GM12875 (cell line): ENCODE measurements around the gene NEK4.

Source experiments
- H3K4me3 ChIP-seq: one replicate; pipeline ENCODE4 v1.5.1; 2011; ENCODE audit warnings: low read depth, low read length, control low read depth
- CTCF ChIP-seq: IDR thresholded peaks from 2 replicates; pipeline ENCODE4 v1.5.1; 2011; ENCODE audit warnings: low read depth, mild to moderate bottlenecking, control low read depth, inconsistent platforms, low read length, moderate library complexity, borderline replicate concordance; ENCODE audit not compliant: insufficient read depth

NEK4 gene

GRCh38 chr3:52705438-52705687 lies 65.4 kb downstream of the NEK4 start:
- no peak for TF ChIP-seq CTCF
- H3K4me3 ChIP-seq, result peak overlapping the region; percentile 99

- H3K4me3 ChIP-seq, result peak overlapping the region; percentile 99
- no peak for TF ChIP-seq CTCF
Observed at GRCh38 chr3:52704611-52705437, 65.9 kb downstream of the NEK4 start.

GRCh38 chr3:52703341-52703740 lies 67.4 kb downstream of the NEK4 start:
- no peak for TF ChIP-seq CTCF
- H3K4me3 ChIP-seq, result no peak overlapping the region

GRCh38 chr3:52697632-52697965 lies 73.1 kb downstream of the NEK4 start:
- no peak for TF ChIP-seq CTCF
- no peak overlapping the region for H3K4me3 ChIP-seq

- H3K4me3 ChIP-seq, result no peak overlapping the region
Observed at GRCh38 chr3:52696830-52697631, 73.7 kb downstream of the NEK4 start.

GRCh38 chr3:52695798-52696671 lies 74.7 kb downstream of the NEK4 start:
- no peak for TF ChIP-seq CTCF
- H3K4me3 ChIP-seq, result no peak overlapping the region

More at GRCh38 chr3:52696830-52697631, 73.7 kb downstream of the NEK4 start:
- no peak for TF ChIP-seq CTCF
